ENCODE results near the gene BTG2.
"Not testable (repeated sequence)": the region's sequence is repeated elsewhere in the genome, so short reads cannot be mapped to it uniquely, and the experiment has no call there.

Gene BTG2

DNA sequence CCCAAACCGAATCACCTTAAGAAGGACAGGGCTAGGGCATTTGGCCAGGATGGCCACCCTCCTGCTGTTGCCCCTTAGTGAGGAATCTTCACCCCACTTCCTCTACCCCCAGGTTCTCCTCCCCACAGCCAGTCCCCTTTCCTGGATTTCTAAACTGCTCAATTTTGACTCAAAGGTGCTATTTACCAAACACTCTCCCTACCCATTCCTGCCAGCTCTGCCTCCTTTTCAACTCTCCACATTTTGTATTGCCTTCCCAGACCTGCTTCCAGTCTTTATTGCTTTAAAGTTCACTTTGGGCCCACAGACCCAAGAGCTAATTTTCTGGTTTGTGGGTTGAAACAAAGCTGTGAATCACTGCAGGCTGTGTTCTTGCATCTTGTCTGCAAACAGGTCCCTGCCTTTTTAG is 3.6 kb downstream of the BTG2 start:
- peak overlapping the region in 1 of 2 donors; percentile 95 for H3K4me3 ChIP-seq (replicated peaks in 1 of 2; ENCODE audit: low read depth in 2 of 2, low read length in 2 of 2)
- TF ChIP-seq, protein P1, sequence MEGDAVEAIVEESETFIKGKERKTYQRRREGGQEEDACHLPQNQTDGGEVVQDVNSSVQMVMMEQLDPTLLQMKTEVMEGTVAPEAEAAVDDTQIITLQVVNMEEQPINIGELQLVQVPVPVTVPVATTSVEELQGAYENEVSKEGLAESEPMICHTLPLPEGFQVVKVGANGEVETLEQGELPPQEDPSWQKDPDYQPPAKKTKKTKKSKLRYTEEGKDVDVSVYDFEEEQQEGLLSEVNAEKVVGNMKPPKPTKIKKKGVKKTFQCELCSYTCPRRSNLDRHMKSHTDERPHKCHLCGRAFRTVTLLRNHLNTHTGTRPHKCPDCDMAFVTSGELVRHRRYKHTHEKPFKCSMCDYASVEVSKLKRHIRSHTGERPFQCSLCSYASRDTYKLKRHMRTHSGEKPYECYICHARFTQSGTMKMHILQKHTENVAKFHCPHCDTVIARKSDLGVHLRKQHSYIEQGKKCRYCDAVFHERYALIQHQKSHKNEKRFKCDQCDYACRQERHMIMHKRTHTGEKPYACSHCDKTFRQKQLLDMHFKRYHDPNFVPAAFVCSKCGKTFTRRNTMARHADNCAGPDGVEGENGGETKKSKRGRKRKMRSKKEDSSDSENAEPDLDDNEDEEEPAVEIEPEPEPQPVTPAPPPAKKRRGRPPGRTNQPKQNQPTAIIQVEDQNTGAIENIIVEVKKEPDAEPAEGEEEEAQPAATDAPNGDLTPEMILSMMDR (IDR thresholded peaks at IDR 0.05; ENCODE audit: low read depth, low read length), result no peak
- DNase-seq (ENCODE audit: low read depth in 2 of 2), result peak in 1 of 2 donors; percentile 31

GRCh38 chr1:203311368-203312301 is 6.3 kb downstream of the BTG2 start:
- TF ChIP-seq, protein P1 (IDR thresholded peaks at IDR 0.05; ENCODE audit: low read depth, low read length), result no peak
- DNase-seq (ENCODE audit: low read depth in 2 of 2), result peak in 1 of 2 donors; percentile 22
- H3K4me3 ChIP-seq (replicated peaks in 1 of 2; ENCODE audit: low read depth in 2 of 2, low read length in 2 of 2), result no peak overlapping the region

GRCh38 chr1:203314025-203314759 is 8.9 kb downstream of the BTG2 start:
- not testable (repeated sequence) for DNase-seq (ENCODE audit: low read depth in 2 of 2); H3K4me3 ChIP-seq (replicated peaks in 1 of 2; ENCODE audit: low read depth in 2 of 2, low read length in 2 of 2)

DNA sequence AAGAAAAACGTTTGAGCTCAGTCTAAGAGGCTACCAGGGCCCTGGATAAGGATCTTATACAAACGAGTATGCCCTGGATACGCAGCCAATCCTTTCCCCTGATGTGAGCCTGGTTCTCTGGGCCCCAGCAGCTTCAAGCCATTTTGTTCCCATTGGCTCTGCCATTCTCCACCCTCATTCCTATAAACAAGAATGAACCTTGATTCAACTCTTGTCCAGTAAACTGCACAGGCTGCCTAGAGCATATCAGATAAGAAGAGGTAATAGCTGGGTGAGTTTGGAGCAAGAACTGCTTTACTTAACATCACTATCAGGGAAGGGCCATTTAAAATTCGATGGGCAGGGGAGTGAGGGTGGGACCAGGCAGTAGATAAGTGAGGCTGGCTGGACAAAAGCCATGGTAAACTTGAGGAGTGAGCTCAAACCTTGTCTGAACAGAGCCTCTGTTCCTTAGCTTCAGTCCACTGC is 11.3 kb downstream of the BTG2 start:
- H3K4me3 ChIP-seq (replicated peaks in 1 of 2; ENCODE audit: low read depth in 2 of 2, low read length in 2 of 2), result no peak overlapping the region
- TF ChIP-seq, protein P1 (IDR thresholded peaks at IDR 0.05; ENCODE audit: low read depth, low read length), result no peak
- peak in 1 of 2 donors; percentile 95 for DNase-seq (ENCODE audit: low read depth in 2 of 2)

DNA sequence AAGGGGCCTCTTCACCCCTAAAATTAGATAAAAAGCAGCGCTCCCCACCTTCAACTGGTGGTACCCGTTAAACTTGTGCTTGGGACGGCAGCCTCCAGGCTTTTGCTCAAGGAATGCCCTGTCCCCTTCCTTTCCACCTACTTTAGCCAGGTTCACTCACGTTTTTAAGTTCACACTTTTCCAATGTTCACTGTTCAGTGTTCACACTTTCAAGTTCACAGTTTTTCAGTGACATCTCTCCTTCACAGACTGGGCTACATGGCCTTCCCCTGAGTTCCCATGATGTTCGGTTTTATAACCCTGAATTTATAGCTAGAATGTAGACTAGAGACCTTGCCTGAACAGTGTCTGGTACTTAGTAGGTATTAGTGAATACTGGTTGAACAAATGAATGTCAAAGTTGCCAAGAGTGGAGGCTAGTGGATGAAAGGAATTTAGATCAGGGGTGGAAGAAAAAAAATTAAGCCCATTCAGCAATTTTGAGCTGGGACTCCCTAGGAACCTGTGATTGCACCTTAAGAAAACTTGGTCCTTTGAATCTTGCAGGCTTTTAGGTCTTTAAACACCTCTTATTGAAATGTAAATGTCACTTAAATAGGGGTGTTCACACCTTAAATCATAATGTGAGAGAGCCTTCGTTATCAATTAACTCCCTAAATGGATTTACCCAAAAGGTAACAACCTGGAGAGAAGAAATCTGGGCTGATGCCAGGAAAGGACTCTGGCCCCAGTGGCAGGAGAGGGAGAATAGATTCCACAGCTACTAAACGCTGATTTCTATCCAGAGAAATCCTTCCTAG is 12.3 kb downstream of the BTG2 start:
- DNase-seq (ENCODE audit: low read depth in 2 of 2), result no peak
- no peak overlapping the region for H3K4me3 ChIP-seq (replicated peaks in 1 of 2; ENCODE audit: low read depth in 2 of 2, low read length in 2 of 2)
- TF ChIP-seq, protein P1 (IDR thresholded peaks at IDR 0.05; ENCODE audit: low read depth, low read length), result no peak

- no peak for DNase-seq (ENCODE audit: low read depth in 2 of 2)
- H3K4me3 ChIP-seq (replicated peaks in 1 of 2; ENCODE audit: low read depth in 2 of 2, low read length in 2 of 2), result no peak overlapping the region
- TF ChIP-seq, protein P1 (IDR thresholded peaks at IDR 0.05; ENCODE audit: low read depth, low read length), result no peak
These were observed 12.9 kb downstream of the BTG2 start for GRCh38 chr1:203318229-203318517.

All from cardiac fibroblast (primary cell).